HG03135 (cell line): Measurements from ENCODE around the gene USP48.

Experiments used
- ATAC-seq: cut with Tn5 transposase; IDR thresholded peaks from one replicate; pipeline ENCODE4 v1.9.1; 2021; ENCODE audit warnings: mild to moderate bottlenecking, moderate library complexity; ENCODE audit not compliant: unreplicated experiment

USP48 gene

GRCh38 chr1:21670059-21670881 is 112.7 kb downstream of the USP48 start:
- no peak for ATAC-seq

DNA sequence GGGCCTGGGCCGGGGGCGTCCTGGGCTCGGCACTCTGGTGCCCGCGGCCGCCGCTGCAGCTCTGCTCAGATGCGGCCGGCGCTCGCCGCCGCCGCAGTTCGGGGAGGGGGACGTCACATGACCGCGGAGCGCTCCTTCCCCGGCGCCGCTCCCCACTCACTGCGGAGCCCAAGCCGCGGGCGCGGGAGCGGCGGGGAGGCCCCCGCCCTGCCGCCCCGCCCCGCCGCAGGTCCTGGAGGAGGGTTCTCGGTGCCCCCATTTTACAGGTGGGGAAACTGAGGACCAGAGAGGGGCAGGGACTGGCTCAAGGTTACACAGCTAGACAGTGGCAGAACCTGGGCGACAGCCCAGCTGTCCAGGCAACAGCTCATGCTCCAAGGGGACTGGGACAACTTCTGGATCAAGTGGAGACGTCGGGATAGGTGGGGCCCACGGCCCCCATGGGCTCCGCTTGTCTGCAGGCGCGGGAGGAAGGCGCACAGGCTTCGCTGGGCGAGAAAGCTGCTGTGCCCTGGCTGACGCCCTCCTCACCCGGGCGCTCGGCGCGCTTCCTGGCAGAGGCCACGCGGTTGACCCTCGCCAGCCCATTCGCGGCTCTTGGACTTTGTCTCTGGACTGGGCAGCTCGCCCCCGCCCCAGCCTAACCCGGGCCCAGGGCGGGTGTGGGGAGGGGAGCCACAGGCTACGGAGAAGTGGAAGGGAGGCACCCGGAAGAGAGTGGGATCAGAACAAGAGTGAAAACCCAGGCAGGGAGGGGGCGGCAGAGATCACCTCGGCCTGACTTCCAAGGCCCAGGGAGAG is 113.5 kb downstream of the USP48 start, which contains the start of gene RAP1GAP:
Gene RAP1GAP (minus strand): TSS at position 100 of the 801 bp plus-strand sequence. CDS start 49,325 bp downstream, outside the sequence.
- no peak for ATAC-seq

- no peak for ATAC-seq
These were observed 114.0 kb downstream of the USP48 start for GRCh38 chr1:21668951-21669257.

GRCh38 chr1:21668232-21668950 is 114.6 kb downstream of the USP48 start:
- no peak for ATAC-seq

GRCh38 chr1:21667348-21668231 is 115.4 kb downstream of the USP48 start:
- ATAC-seq, result no peak

GRCh38 chr1:21666576-21667320 is 116.2 kb downstream of the USP48 start:
- ATAC-seq, result no peak

DNA sequence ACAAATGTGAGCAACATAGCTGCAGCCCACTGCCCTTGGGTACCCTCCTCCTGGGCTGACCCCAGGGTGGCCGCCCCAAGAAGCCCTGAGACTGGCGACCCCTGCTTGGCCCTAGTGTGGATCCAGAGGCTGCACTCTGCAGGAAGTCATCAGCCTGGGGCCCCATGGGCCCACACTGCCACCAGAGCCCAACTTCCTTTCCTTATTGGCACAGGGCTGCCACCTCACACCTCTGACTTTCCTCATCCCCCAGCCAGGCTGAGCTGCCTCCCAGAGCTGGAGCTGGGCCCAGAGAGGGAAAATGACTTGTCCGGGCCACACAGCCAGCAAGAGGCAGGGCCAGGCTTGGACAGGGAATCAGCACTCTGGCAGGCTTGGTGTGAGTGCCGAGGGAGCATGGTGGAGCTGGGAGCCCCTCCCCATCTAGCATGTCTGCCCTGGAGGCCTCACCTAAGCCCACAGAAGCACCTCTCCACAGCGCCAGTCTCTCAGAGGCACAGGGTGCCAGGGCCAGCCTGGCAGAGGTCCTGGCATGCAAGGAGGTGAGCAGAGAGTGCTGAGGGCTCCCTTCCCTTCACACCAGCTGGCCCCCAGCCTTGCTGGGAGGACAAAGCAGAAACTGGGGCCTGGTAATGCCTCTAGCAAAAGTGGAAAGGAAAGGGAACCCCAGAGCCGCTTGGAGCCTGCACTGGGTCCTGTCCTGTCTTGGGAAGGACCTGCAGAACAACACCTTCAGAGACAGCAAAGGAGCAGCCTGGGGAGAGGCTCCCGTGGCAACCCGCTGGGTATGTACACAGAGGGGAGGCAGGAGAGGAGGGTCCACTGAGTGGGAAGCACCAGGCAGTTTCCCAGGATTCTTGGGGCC is 117.0 kb downstream of the USP48 start:
- no peak for ATAC-seq

DNA sequence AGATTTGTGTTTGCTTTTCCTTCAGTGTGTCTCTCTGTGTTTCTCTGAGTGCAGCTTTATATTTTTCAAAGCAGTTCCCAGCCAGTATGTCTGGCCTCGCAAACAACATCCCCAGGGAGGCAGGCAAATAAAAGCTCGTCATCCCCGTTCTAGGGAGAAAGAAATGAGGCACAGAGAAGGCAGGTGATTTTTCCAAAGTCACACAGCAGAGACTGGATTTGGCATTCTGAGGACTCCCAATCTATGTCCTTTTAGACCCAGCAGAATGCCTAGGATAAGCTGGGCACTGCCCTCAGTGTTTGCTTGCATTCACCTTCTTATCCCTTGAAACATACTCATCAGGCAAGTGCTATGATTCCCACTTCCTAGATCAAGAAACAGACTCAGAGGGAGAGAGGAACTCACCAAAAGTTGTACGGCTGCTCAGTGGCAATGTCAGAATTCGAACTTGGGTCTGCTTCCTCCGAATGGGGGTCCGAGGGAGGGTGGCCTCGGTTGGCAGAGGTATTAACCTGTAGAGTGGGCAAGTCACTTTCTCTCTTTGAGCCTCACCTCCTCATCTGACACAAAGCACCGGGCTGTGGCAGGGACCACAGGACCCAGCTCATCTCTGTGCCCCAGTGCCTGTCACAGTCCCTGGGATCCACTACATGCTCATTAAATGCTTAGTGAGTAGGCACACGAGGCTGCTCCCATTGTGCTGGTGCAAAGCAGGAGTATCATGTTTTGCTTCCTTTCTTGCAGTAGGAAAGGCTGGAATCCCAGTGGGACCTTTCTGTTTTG is 118.0 kb downstream of the USP48 start:
- no peak for ATAC-seq

GRCh38 chr1:21663951-21664805 is 118.8 kb downstream of the USP48 start:
- no peak for ATAC-seq

DNA sequence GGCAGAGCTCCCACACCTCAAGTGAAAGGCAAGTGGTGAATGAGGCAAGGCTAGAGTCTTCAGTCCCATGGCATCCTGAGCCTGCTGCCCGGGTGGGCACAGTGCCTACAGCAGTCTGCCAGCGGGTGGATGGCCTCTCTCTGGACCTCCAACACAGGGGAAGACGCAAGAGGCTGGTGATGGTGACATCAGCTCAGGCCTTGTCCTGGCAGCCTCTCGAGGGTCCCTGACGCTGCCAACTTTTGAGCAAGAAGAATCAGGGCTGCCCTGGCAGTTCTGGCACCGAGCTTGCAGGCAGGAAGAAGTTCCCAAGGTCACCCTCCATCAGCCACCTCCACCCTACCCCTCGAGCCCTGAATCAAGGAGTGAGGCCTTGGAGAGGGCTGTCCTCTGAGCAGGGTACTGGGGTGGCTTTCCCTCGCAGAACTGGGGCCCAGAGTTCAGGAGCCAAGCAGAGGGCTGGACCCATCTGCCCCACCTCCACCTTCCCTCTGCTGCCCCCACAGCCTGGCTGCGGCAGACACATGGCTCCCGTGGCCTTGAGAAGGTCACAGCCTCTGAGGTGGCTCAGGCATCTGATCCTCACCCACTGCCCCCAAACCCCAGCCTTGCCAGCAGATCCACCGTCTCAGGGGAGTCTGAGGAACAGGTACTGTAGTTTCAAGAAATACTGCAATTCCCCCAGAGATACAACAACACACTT is 119.5 kb downstream of the USP48 start:
- no peak for ATAC-seq

DNA sequence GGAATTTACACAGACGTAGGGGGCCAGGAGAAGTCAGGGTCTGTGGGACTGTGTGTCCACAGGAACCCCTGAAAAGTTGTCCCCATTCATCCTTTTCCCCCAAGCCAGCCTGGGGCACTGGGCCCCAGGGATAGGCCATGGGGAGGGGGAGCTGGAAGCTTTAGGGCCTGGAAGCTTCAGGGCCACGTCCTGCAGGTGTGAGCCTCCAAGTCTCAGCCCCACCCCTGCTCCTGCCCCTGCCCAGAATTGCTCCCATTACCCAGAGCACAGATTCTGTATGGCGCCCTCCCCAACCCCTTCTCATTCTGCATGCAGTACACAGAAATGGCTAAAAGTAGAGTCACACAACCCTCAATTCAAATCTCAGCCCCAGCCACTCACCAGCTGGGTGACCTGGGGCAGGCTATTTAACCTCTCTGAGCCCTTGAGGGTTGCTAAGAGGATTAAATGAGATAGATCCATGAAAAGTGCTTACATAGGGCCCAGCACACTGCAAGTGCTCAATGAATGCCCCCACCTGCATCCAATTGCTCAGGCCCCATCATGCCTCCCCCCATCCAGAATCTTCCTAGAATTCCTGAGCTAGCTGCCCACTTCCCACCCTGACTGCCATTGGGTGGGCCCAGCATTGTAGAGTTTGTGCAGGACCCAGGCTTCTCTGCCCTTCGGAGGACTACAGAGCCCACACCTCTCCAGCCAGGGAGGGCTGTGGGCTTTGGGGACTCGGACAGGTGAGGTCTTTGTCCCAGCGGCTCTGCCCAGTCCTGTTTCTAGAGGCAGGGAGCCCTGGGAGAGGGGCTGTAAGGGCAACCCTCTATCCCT is 120.3 kb downstream of the USP48 start:
- no peak for ATAC-seq

DNA sequence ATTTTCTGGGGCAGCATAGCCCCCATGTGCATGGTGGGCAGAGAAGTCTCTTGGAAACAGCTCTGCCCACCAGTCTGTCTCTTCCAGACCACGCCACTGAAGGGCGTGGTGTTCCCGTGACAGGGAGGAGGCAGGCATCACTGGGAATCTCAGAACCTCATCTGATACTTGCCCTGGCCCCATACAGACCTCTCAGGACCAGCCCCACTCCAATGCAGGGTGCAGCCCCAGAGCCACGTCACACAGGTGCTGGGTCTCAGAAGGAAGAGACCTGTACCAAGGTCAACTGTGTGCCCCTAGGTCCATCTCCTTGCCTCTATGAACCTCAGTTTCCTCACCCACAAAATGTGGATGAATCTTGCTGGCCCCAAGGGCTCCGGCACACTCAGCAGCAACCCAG is 121.1 kb downstream of the USP48 start:
- no peak for ATAC-seq

GRCh38 chr1:21659924-21660326 is 123.0 kb downstream of the USP48 start:
- ATAC-seq, result no peak

DNA sequence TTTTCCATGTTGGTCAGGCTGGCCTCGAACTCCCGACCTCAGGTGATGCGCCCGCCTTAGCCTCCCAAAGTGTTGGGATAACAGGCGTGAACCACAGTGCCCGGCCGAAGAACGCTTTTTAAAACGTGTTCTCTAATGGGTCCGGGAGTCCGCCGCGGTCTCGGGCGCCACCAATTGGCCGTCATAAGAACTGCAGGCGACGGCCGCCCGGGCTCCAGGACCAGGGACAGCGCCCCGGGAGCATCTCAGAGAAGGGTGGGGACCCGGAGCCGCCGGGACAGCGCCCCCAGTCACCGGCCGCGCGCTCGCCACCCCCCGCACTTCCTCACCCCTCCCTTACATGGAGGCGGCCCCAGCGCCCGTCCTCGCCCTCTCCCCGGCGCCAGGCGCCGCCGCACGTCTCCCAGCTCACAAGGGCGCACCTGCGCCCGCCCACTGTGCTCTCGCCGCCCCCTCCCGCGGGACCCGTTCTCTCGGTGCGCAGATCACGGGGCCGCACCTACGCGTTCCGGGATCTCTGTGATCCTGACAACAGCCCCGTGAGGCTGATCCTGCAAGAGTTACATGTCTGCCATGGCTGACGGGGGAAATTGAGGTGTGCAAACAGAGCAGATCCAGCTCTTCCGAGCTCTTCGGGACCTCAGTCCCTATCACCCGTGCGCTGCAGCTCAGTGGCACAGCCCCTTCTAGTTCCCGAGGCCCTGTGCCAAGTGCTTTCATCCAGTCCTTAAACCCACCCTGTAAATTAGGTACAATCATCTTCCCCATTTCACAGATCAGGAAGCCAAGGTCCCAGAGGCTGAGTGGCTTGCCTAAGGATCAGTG is 123.6 kb downstream of the USP48 start:
- no peak for ATAC-seq
